Karpas-422 (cell line): ENCODE measurements around the gene CLSTN3. TPM values are rescaled to one million over a fixed set of nuclear protein-coding genes. Genes with fewer than 3 reads are reported as not detected.

Experiments used
- DNase-seq: peaks from one replicate; pipeline ENCODE4 v3.0.0-alpha.2; 2015
- H2AFZ ChIP-seq: fragments of 200-600 bp; sonication (generic); 2 replicates; pipeline ENCODE4 v1.6.1; 2014; ENCODE audit warnings: antibody characterized with exemption, low read length, mixed read lengths
- H3K27ac ChIP-seq: fragments of 200-600 bp; sonication (generic); 2 replicates; pipeline ENCODE4 v1.5.1; 2014; ENCODE audit warnings: mild to moderate bottlenecking, low read length, moderate library complexity
- H3K27me3 ChIP-seq: fragments of 200-600 bp; sonication (generic); 2 replicates; pipeline ENCODE4 v1.6.1; 2014; ENCODE audit warnings: low read length, mixed read lengths
- H3K36me3 ChIP-seq: fragments of 200-600 bp; sonication (generic); 2 replicates; pipeline ENCODE4 v1.6.1; 2014; ENCODE audit warnings: low read length, mixed read lengths; ENCODE audit not compliant: insufficient read depth
- H3K4me1 ChIP-seq: fragments of 200-600 bp; sonication (generic); 2 replicates; pipeline ENCODE4 v1.6.1; 2014; ENCODE audit warnings: mild to moderate bottlenecking, low read length, mixed read lengths
- H3K4me2 ChIP-seq: fragments of 200-600 bp; sonication (generic); 2 replicates; pipeline ENCODE4 v1.6.1; 2014; ENCODE audit warnings: low read length, low read depth, mild to moderate bottlenecking; ENCODE audit not compliant: poor library complexity, severe bottlenecking
- H3K4me3 ChIP-seq: fragments of 200-600 bp; sonication (generic); 2 replicates; pipeline ENCODE4 v1.5.1; 2014; ENCODE audit warnings: mild to moderate bottlenecking, antibody characterized with exemption, low read length, mixed read lengths
- H3K79me2 ChIP-seq: fragments of 200-600 bp; sonication (generic); 2 replicates; pipeline ENCODE4 v1.6.1; 2014; ENCODE audit warnings: mild to moderate bottlenecking, low read length, mixed read lengths
- H3K9ac ChIP-seq: fragments of 200-600 bp; sonication (generic); 2 replicates; pipeline ENCODE4 v1.6.0; 2014; ENCODE audit warnings: low read length
- H3K9me2 ChIP-seq: fragments of 200-600 bp; sonication (generic), shearing (Covaris generic); replicated peaks from 2 replicates; pipeline ENCODE4 v1.6.0; 2014; ENCODE audit warnings: mild to moderate bottlenecking, low read length, moderate library complexity; ENCODE audit not compliant: insufficient read depth
- H3K9me3 ChIP-seq: fragments of 300-700, 200-600 bp; sonication (generic); 2 replicates; pipeline ENCODE4 v1.6.1; 2014; ENCODE audit warnings: low read length, mixed read lengths
- H4K20me1 ChIP-seq: fragments of 200-600 bp; sonication (generic); 2 replicates; pipeline ENCODE4 v1.6.1; 2014; ENCODE audit warnings: mild to moderate bottlenecking, antibody characterized with exemption, low read length, low read depth; ENCODE audit not compliant: insufficient read depth
- total RNA-seq: library from RNA; depleted of rRNA; stranded (reverse); fragments of >200 nt; shearing (Covaris generic); gene quantifications from 2 replicates; pipeline ENCODE4 v1.2.3, GENCODE V29; 2014; ENCODE audit warnings: low replicate concordance

The CLSTN3 gene
- total RNA-seq, 1 experiment from 2014 or later = 30.0 TPM

DNA sequence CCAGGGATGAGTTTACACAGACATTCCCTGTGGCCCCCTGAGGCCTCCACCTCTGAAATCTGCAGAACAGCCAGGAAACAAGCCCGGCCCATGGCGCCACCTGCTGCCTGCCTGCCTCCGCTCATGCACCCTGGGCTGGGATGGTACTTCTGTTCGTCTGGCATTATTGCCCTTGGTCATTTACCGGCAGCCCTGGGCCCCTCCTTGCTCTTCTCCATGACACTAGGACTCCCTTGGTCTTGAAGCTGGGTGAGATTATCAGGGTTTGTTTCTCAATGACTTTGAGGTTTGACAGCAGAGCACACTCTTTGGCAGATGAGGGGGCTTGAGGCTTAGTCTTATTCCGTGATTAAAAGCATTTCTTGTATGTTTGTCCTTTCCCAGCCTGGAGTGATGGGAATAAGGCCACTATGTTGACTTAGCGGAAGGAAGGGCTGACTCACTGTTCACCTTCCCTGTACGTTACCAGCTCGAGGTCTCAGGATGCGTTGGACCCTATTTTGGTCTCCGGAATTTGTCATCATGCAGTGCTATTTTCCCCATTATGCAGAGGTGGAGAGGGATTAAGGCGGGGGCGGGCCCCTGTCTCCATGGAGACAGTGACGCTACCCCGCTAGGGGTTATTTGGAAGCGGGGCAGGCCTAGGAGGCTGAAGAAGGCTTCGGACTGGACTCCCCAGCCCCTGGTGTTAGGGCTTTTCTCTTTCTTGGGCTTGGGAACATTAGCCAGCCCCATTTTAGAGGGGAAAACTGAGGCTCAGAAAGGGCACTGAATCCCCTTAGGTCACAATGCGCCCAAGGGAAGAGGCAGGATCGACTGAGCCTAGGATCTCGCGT, 58.6 kb downstream of the CLSTN3 start:
- peak; percentile 85 for DNase-seq
- H3K9me2 ChIP-seq = no peaks in the 10 kb centered on the region
- peak overlapping the region; percentile 54 for H2AFZ ChIP-seq
- no peak overlapping the region for H3K27ac ChIP-seq
- H3K4me3 ChIP-seq = peak overlapping the region; percentile 95
- H3K27me3 ChIP-seq = no peaks in the 10 kb centered on the region
- no peaks in the 10 kb centered on the region for H4K20me1 ChIP-seq
- peaks cover 27% of the 10 kb centered on the region for H3K36me3 ChIP-seq
- H3K4me2 ChIP-seq = peak overlapping the region; percentile 77
- H3K9ac ChIP-seq = peak overlapping the region; percentile 63
- peaks cover 42% of the 10 kb centered on the region for H3K79me2 ChIP-seq
- H3K4me1 ChIP-seq = peaks cover 30% of the 10 kb centered on the region
- H3K9me3 ChIP-seq = no peaks in the 10 kb centered on the region

DNA sequence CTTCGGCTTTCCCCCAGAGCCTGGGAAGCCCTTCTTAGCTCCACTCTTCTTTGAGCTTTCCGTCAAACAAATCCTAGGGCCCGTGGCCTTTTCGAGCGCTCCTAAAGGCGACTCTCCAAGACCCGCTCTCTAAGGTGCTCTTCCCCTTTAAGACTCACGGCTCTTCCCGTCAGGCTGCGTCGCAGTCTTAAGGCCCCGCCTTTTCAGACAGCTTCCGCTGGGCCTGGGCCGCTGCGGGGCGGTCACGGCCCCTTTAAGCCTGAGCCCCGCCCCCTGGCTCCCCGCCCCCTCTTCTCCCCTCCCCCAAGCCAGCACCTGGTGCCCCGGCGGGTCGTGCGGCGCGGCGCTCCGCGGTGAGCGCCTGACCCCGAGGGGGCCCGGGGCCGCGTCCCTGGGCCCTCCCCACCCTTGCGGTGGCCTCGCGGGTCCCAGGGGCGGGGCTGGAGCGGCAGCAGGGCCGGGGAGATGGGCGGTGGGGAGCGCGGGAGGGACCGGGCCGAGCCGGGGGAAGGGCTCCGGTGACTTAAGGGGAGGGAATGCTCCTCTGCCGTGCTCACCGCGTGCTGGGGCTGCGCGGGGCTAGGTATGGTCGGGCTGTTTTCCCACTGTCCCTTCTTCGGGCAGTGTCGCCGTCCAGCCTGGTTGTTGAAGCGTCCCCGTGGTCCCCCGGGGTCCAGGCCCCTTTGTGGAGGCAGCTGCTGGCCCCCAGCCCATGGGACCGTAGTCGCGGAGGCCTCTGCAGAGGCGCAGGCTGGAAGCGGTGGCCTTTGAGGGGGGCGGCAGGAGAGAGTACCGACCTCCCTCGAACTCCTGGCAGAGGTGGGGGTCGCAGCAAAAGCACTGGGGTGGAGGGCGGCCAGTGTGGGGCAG, 59.5 kb downstream of the CLSTN3 start, which contains the start of gene PEX5:
Gene PEX5, plus strand, starts transcription at position 289 of the 870 bp plus-strand sequence. CDS start 692 bp downstream, outside the sequence.
- Histone ChIP-seq H3K4me1 (peaks cover 30% of the 10 kb centered on the region), H3K4me3 (peak within 1 kb of the TSS; percentile 95), H3K4me2 (peak within 1 kb of the TSS; percentile 77), H3K36me3 (peaks cover 33% of the 10 kb centered on the region), H3K9me2 (no peaks in the 10 kb centered on the region), H3K9me3 (no peaks in the 10 kb centered on the region), H2AFZ (peak within 1 kb of the TSS; percentile 54), H3K27ac (peak within 1 kb of the TSS; percentile 77), H3K9ac (peak within 1 kb of the TSS; percentile 94), H3K27me3 (no peaks in the 10 kb centered on the region), H3K79me2 (peaks cover 49% of the 10 kb centered on the region), H4K20me1 (no peaks in the 10 kb centered on the region)
- DNase-seq = peak; percentile 98

DNA sequence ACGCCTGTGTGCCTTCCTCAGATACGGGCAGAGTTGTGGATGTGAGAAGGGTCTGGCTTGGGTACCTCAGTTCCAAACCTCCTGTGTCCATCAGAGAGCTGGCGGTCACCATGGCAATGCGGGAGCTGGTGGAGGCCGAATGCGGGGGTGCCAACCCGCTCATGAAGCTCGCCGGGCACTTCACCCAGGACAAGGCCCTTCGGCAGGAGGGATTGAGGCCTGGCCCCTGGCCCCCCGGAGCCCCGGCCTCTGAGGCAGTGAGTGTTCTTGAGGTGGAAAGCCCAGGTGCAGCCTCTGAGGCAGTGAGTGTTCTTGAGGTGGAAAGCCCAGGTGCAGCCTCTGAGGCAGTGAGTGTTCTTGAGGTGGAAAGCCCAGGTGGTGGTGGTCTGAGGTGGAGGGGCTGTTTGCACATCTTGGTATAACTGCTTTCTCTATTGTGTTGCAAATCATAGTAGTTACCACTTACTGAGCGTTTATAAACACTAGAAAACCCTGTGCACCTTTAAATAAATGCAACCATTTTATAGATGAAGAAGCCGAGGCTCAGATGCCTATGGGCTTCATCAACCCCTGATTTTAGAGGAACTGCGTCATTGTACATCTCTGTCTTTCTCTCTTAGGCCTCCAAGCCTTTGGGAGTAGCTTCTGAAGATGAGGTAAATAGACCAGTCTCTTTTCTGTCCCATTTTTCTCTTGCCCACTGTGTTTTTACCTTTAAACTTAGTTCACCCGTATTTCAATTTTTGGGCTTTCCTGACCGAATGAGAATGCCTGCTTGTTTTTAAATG, 60.3 kb downstream of the CLSTN3 start:
- H4K20me1 ChIP-seq = no peaks in the 10 kb centered on the region
- H3K4me3 ChIP-seq = peak overlapping the region; percentile 95
- peak overlapping the region; percentile 77 for H3K27ac ChIP-seq
- peak overlapping the region; percentile 77 for H3K4me2 ChIP-seq
- H3K9me2 ChIP-seq = no peaks in the 10 kb centered on the region
- peak overlapping the region; percentile 94 for H3K9ac ChIP-seq
- H3K4me1 ChIP-seq = peaks cover 30% of the 10 kb centered on the region
- DNase-seq = peak; percentile 74
- 0 out of 2 replicates have a peak overlapping the region, but pooled peaks have one; percentile 7 for H2AFZ ChIP-seq
- H3K9me3 ChIP-seq = no peaks in the 10 kb centered on the region
- peaks cover 57% of the 10 kb centered on the region for H3K79me2 ChIP-seq
- H3K36me3 ChIP-seq = peaks cover 42% of the 10 kb centered on the region
- no peaks in the 10 kb centered on the region for H3K27me3 ChIP-seq

DNA sequence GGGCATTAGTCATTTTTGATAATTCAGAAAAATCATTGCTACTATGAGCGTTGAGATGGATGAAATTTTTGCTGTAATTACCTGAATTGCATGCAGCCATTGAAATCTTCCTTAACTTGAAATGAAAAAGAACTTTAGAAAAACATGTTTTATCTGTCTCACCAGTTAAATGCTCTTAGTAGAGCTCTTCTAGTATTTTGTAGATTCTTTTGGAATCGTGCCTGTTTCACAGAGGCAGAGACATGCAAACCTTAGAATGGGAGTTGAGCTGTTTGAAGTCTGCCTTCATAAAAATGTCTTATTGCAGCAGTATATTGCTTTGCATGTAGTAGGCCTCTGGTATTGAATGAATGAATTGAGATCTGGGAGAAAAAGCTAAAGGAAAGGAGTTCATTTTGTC, 63.5 kb downstream of the CLSTN3 start:
- Histone ChIP-seq H3K36me3 (peaks cover 56% of the 10 kb centered on the region), H2AFZ (no peak overlapping the region), H3K9me3 (no peaks in the 10 kb centered on the region), H3K27ac (no peak overlapping the region), H3K4me3 (no peak overlapping the region), H3K9me2 (no peaks in the 10 kb centered on the region), H3K4me2 (no peak overlapping the region), H4K20me1 (no peaks in the 10 kb centered on the region), H3K27me3 (no peaks in the 10 kb centered on the region), H3K79me2 (peaks cover 64% of the 10 kb centered on the region), H3K4me1 (peaks cover 25% of the 10 kb centered on the region), H3K9ac (no peak overlapping the region)
- no peak for DNase-seq

DNA sequence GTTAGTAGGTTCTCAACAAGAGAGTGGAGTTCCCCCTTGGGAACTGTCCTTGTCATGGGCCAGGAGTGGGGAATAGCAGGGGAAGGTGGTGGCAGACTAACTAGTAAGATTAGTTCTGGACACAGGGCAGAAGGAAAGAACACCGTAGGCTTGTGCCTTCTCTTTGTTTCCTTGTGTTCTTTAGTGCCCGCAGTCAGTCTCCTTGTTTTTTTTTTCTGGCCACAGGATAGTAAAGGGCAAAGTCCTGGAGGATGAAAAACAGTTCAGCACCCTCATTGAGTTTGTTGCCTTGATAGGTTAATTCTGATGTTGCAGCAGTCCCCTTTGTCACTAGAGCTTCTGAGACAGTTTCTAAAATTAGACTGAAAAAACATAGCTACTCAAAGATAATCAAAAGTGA, 67.7 kb downstream of the CLSTN3 start:
- no peaks in the 10 kb centered on the region for H3K9me3 ChIP-seq
- H3K4me2 ChIP-seq = no peak overlapping the region
- no peaks in the 10 kb centered on the region for H3K4me1 ChIP-seq
- peaks cover 31% of the 10 kb centered on the region for H3K79me2 ChIP-seq
- no peaks in the 10 kb centered on the region for H3K27me3 ChIP-seq
- H4K20me1 ChIP-seq = no peaks in the 10 kb centered on the region
- no peak overlapping the region for H3K27ac ChIP-seq
- H3K4me3 ChIP-seq = no peak overlapping the region
- peaks cover 58% of the 10 kb centered on the region for H3K36me3 ChIP-seq
- no peak for DNase-seq
- H3K9me2 ChIP-seq = no peaks in the 10 kb centered on the region
- H2AFZ ChIP-seq = no peak overlapping the region
- H3K9ac ChIP-seq = no peak overlapping the region

- peaks cover 4% of the 10 kb centered on the region; the same call in 1 of the 2 replicates for H3K79me2 ChIP-seq
- H3K4me1 ChIP-seq = peaks cover 29% of the 10 kb centered on the region
- H4K20me1 ChIP-seq = no peaks in the 10 kb centered on the region
- H3K27me3 ChIP-seq = no peaks in the 10 kb centered on the region
- no peak overlapping the region for H3K4me2 ChIP-seq
- H3K36me3 ChIP-seq = peaks cover 78% of the 10 kb centered on the region
- H2AFZ ChIP-seq = no peak overlapping the region
- no peak for DNase-seq
- no peaks in the 10 kb centered on the region for H3K9me3 ChIP-seq
- no peak overlapping the region for H3K4me3 ChIP-seq
- H3K9me2 ChIP-seq = no peaks in the 10 kb centered on the region
- no peak overlapping the region for H3K27ac ChIP-seq
- no peak overlapping the region for H3K9ac ChIP-seq
These were observed 72.9 kb downstream of the CLSTN3 start for GRCh38 chr12:7203109-7203508.

GRCh38 chr12:7205091-7205490, 74.9 kb downstream of the CLSTN3 start:
- Histone ChIP-seq H3K79me2 (peaks cover 4% of the 10 kb centered on the region; the same call in 1 of the 2 replicates), H3K9ac (no peak overlapping the region), H3K27ac (no peak overlapping the region), H2AFZ (no peak overlapping the region), H3K4me3 (no peak overlapping the region), H3K4me1 (peaks cover 29% of the 10 kb centered on the region), H3K9me2 (no peaks in the 10 kb centered on the region), H3K27me3 (no peaks in the 10 kb centered on the region), H4K20me1 (no peaks in the 10 kb centered on the region), H3K9me3 (no peaks in the 10 kb centered on the region), H3K36me3 (peaks cover 90% of the 10 kb centered on the region), H3K4me2 (no peak overlapping the region)
- DNase-seq = no peak
